ENCODE measurements around the gene PPARG. TPM values are rescaled to one million over a fixed set of nuclear protein-coding genes. Genes with fewer than 3 reads are reported as not detected.

Gene PPARG
- total and polyA plus RNA-seq, 2 of the 13 experiments (the other 11 are each of a cell fraction or from before 2014, with no cell fraction given) = 13.9 to 58.3 TPM

- TF ChIP-seq CREB1 (IDR thresholded peaks at IDR 0.05) = no peak
- no peak for TF ChIP-seq CREB1 (CRISPR knock-in tag; IDR thresholded peaks at IDR 0.05)
- no peak for TF ChIP-seq THYN1 (CRISPR knock-in tag; IDR thresholded peaks at IDR 0.05; ENCODE audit: borderline replicate concordance, low read depth)
These were observed 149.4 kb downstream of the PPARG start (continued) for GRCh38 chr3:12438318-12438717.

- H3K9ac ChIP-seq (ENCODE audit: insufficient read depth, low read depth, low read length) = no peak overlapping the region
- TF ChIP-seq PRDM15 (CRISPR knock-in tag; IDR thresholded peaks at IDR 0.05) = no peak
- TF ChIP-seq ZNF343 (CRISPR knock-in tag; IDR thresholded peaks at IDR 0.05) = no peak
- TF ChIP-seq CHD4 (IDR thresholded peaks at IDR 0.05; ENCODE audit: borderline replicate concordance, low read length) = no peak
- TF ChIP-seq ZBTB3 (CRISPR knock-in tag; IDR thresholded peaks at IDR 0.05; ENCODE audit: borderline replicate concordance, low read depth) = no peak
- TF ChIP-seq ZNF788 (CRISPR knock-in tag; IDR thresholded peaks at IDR 0.05; ENCODE audit: borderline replicate concordance) = no peak
- no peak for TF ChIP-seq TCF7L2 (IDR thresholded peaks at IDR 0.05; ENCODE audit: low read depth, low read length)
- TF ChIP-seq EZH2 (conservative IDR thresholded peaks at IDR 0.05; ENCODE audit: low read depth, low read length) = no peak
- no peak for TF ChIP-seq HINFP (CRISPR knock-in tag; IDR thresholded peaks at IDR 0.05; ENCODE audit: low read depth)
- no peak for TF ChIP-seq HDAC2 (CRISPR knock-in tag; IDR thresholded peaks at IDR 0.05)
- TF ChIP-seq ZNF235 (CRISPR knock-in tag; IDR thresholded peaks at IDR 0.05; ENCODE audit: borderline replicate concordance) = no peak
- TF ChIP-seq ZFYVE20 (CRISPR knock-in tag; IDR thresholded peaks at IDR 0.05; ENCODE audit: borderline replicate concordance, low read depth) = no peak
- TF ChIP-seq MYNN (CRISPR knock-in tag; IDR thresholded peaks at IDR 0.05; ENCODE audit: low read depth) = no peak
These were observed 150.5 kb downstream of the PPARG start for GRCh38 chr3:12439161-12439940.

More at GRCh38 chr3:12439161-12439940, 150.5 kb downstream of the PPARG start:
- no peaks in the 10 kb centered on the region for H3K79me2 ChIP-seq (ENCODE audit: insufficient read depth, low read length)
- intact Hi-C loops (cut with micrococcal nuclease; ENCODE audit: unreplicated experiment) (no loop called here), in situ Hi-C loops (cut with HindIII; ENCODE audit: extremely low pct_ligation_motif_present, low pct_unique_long_range_greater_than_20kb) (no loop called here)
- H3K36me3 ChIP-seq (replicated peaks in 1 of 2; ENCODE audit: control insufficient read depth in 1 of 2, insufficient read depth in 2 of 2, low read length in 2 of 2) = peaks cover 0 to 4% of the 10 kb centered on the region in 2 experiments; a peak in 2 of 5 replicates
- peaks cover 14% of the 10 kb centered on the region for H3K4me1 ChIP-seq (ENCODE audit: insufficient read depth, low read length)
- BruUV-seq (replicated peaks) = no TSS peak
- FAIRE-seq = no peak
- 96% methylated on average over 11 of the region's 11 CpGs for WGBS (ENCODE audit: low lambda C conversion rate)
- DNase-seq (ENCODE audit: low spot score) = no peak
- CTCF ChIA-PET (ENCODE audit: low intra/inter-chr PET ratio, low total read pairs) = no interaction called here
- H3K4me3 ChIP-seq (replicated peaks in 1 of 3; ENCODE audit: insufficient read depth in 1 of 3, low read depth in 2 of 3, low read length in 3 of 3) = no peak overlapping the region
- no peaks in the 10 kb centered on the region for H3K9me3 ChIP-seq (ENCODE audit: low read length)
- H2AFZ ChIP-seq (ENCODE audit: low read length) = no peak overlapping the region
- H4K20me1 ChIP-seq (ENCODE audit: insufficient read depth, low read length) = no peaks in the 10 kb centered on the region
- H3K4me2 ChIP-seq (ENCODE audit: low read depth, low read length) = no peak overlapping the region
- no peaks in the 10 kb centered on the region for H3K27me3 ChIP-seq (ENCODE audit: control insufficient read depth in 1 of 2, insufficient read depth in 2 of 2, low read length in 2 of 2)
- POLR2A ChIA-PET = no interaction called here
- no peak for ATAC-seq
- no peak overlapping the region for H3K27ac ChIP-seq (ENCODE audit: extremely low read length, insufficient read depth, low read length)

All from HepG2 (cell line).